Fibroblast of the aortic adventitia (primary cell): ENCODE measurements around the gene ANKRD10. TPM values are rescaled to one million over a fixed set of nuclear protein-coding genes. Genes with fewer than 3 reads are reported as not detected.

Experiments used
- DNase-seq: peaks from one replicate; pipeline ENCODE4 v3.0.0-alpha.2; 2010; ENCODE audit warnings: low read depth
- H3K4me3 ChIP-seq: 2 replicates; pipeline ENCODE4 v1.5.1; 2011; ENCODE audit warnings: low read depth, mild to moderate bottlenecking, control low read depth, low read length, moderate library complexity
- total RNA-seq: library from RNA; depleted of rRNA; stranded (reverse); fragments of >200 nt; gene quantifications from 2 replicates; pipeline ENCODE4 v1.2.3, GENCODE V29; 2012; ENCODE audit warnings: low replicate concordance
- TF ChIP-seq, protein P1 (sequence below): IDR thresholded peaks from 2 replicates; pipeline ENCODE4 v1.5.1; 2011; ENCODE audit warnings: mild to moderate bottlenecking, low read length, control low read depth, inconsistent platforms; ENCODE audit not compliant: insufficient read depth

The ANKRD10 gene
- total RNA-seq, 1 donor, result 76.5 TPM

DNA sequence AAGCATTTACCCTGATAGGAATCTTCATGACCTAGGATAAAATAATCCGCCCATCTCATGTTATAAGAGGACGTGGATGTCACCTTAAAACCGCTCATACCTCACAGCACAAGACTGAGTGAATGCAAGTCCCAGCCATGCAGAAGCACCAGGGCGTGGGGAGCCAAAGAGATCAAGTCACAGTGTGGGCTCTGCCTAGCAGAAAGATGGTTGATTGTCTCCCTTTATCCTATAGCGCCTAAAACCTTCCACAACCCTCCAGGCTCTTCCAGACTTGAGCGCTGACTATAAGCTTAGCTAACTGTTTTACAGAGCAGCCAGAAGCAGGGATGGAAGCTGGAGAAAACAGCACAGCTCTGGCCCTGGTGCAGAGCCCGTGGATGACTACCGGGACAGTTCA is 6.8 kb upstream of the ANKRD10 start:
- no peak for DNase-seq
- TF ChIP-seq, protein P1, sequence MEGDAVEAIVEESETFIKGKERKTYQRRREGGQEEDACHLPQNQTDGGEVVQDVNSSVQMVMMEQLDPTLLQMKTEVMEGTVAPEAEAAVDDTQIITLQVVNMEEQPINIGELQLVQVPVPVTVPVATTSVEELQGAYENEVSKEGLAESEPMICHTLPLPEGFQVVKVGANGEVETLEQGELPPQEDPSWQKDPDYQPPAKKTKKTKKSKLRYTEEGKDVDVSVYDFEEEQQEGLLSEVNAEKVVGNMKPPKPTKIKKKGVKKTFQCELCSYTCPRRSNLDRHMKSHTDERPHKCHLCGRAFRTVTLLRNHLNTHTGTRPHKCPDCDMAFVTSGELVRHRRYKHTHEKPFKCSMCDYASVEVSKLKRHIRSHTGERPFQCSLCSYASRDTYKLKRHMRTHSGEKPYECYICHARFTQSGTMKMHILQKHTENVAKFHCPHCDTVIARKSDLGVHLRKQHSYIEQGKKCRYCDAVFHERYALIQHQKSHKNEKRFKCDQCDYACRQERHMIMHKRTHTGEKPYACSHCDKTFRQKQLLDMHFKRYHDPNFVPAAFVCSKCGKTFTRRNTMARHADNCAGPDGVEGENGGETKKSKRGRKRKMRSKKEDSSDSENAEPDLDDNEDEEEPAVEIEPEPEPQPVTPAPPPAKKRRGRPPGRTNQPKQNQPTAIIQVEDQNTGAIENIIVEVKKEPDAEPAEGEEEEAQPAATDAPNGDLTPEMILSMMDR, result no peak
- H3K4me3 ChIP-seq, result no peak overlapping the region

DNA sequence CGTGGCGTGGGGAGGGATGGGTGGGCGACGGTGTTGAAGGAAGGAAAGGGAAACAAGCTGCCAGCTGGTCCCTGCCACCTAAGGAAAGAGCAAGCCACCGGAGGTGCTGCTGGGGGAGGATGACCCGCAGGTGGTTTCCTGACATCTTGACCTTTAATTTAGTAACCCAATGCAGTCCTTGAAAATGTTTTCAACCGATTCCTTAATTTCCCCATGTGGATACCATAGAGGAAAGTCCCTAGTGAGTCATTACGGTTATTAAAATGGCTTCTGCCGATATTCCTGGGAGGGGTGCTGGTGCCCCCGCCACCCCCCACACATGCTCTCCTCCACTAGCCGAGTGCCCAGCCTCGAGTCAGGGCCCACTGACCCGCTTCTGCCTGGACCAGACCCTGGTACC is 6.3 kb upstream of the ANKRD10 start:
- no peak for DNase-seq
- H3K4me3 ChIP-seq, result no peak overlapping the region
- TF ChIP-seq, protein P1, result no peak

DNA sequence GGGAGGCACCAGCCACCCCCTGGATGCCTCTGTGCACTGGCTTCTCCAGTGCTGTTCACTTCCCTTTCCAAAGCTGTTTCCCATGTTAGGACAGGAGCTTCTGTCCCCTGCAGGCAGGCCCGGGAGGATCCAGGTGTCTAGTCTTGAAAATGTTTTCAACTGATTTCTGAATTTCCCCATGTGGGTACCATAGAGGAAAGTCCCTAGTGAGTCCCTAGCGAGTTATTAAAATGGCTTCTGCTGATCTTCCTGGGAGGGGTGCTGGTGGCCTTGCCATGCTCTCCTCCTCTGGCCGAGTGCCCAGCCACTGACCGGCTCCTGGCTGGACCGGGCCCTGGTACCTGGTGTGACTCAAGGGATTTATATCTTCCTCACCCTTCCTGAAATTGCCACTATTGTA is 5.2 kb upstream of the ANKRD10 start:
- H3K4me3 ChIP-seq, result no peak overlapping the region
- TF ChIP-seq, protein P1, result no peak
- no peak for DNase-seq

DNA sequence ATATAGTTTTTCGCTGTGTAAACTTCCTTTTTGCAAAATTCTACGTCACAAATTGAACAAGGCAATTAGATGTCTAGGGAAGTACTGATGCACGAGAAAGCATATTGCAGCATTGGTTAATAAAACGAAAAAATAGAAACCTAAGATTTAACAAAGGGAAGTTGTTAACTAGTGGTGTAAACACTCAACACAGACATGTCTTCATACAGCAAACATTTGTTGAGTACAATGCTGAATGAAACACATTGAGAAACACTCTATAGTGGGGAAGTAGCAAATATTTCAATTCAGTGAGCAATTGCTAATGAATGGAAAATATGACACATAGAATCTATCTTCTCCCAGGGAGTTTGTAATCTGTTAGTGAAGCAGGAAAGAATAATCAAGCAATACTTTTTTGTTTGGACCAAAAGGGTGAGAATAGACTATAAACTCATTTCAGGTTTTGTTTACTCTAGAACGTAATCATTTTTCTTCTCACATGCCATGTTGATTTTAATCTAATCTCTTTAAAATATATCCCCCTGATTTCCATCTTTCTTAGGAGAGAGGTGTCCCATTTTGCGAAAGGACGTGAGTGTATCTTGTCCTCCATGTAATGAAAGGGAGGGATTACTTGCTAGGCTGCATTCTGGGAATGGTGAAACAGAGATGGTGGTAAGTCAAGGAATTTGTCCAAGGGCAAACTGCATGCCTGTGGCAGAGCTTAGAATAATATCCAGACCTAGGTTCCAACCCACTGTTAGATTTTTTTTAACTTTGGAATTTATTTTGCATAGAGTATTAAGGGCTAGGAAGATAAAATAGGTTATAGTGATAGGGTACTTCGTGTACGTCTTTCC is 1.7 kb upstream of the ANKRD10 start:
- peak overlapping the region; percentile 76 for H3K4me3 ChIP-seq
- TF ChIP-seq, protein P1, result no peak
- DNase-seq, result peak; percentile 72

DNA sequence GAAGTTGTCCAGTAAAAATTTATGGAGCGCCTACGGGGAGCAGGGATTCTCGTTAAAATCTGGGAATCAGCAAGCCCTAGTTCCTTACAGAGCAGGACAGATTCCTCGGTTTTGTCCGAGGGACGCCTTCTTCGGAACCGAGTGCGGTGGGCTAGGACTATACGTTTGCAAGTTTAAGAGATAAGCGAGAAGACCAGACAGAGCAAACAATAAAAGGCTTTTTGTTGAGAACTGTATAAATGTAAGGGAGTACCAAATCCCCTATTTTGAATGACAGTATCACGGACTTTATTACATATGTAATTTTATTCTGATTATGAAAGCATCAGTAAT is 971 bp upstream of the ANKRD10 start:
- no peak for DNase-seq
- TF ChIP-seq, protein P1, result no peak
- peak overlapping the region; percentile 76 for H3K4me3 ChIP-seq

DNA sequence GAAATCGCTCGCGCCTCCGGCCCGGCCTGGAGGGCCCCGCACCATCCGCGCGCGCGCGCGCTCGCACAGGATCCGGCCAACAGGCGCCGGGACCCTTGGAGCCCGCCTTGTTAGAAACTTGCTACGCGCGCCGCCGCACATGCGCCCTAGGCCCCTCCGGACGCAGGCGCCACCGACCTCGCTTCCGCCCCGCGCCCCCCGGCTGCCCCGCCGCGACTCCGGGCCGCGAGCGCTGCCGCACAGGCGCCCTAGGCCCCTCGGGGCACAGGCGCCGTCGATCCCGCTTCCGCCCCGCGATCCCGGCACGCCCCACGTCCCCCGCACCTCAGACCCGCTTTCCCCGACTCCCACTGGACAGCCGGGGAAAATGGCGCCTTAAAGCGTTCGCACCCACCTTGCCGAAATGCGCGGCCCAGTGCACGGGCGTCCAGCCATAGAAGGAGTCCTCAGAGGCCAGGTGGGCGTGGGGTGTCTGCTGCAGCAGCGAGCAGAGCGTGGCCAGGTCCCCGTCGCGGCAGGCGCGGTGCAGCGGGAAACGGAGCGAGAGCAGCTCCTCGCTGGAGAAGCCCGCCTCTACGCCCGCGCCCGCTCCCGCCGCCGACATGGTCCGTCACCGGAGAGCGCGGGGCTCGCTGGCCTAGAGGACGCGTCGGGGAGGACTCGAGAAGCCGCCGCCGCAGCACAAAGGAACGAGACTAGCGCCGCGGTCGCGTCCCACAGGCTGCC is 375 bp downstream of the ANKRD10 start:
- TF ChIP-seq, protein P1, result no peak
- H3K4me3 ChIP-seq, result peak overlapping the region; percentile 99
- DNase-seq, result peak; percentile 71
